HepG2 (cell line): Measurements from ENCODE around the gene FYB1. TPM values are rescaled to one million over a fixed set of nuclear protein-coding genes. Genes with fewer than 3 reads are reported as not detected.

Experiments used
- ATAC-seq: fragments of 200-7000 bp; cut with Tn5 transposase; 3 replicates; pipeline ENCODE4 v1.9.1; 2020; ENCODE audit warnings: mild to moderate bottlenecking, moderate library complexity
- BruUV-seq: library from RNA; stranded (reverse); fragments of 400-500 nt; replicated peaks from 2 replicates; lab custom pipeline; 2021; lab: Mats Ljungman, UMichigan
- CTCF ChIA-PET: fragments of 300-600 bp; formaldehyde crosslinking; extraction: SDS; loops from one replicate; lab custom pipeline; 2021; ENCODE audit warnings: low total read pairs, inconsistent platforms, low intra/inter-chr PET ratio; lab: Yijun Ruan, JAX
- POLR2A ChIA-PET: fragments of 350-600 bp; sonication (Branson Sonifier 250); formaldehyde crosslinking; loops from one replicate; lab custom pipeline; 2020; ENCODE audit warnings: antibody characterized with exemption, inconsistent platforms; lab: Yijun Ruan, JAX
- DNase-seq: peaks from one replicate; pipeline ENCODE4 v3.0.0-alpha.2; 2015; ENCODE audit warnings: low spot score
- FAIRE-seq: peaks from 3 replicates; lab custom pipeline; 2011; peaks lifted over from hg19 to GRCh38; lab: Jason Lieb, UNC
- H2AFZ ChIP-seq: one replicate; pipeline ENCODE4 v1.6.1; 2011; ENCODE audit warnings: low read length, inconsistent platforms
- H3K27ac ChIP-seq: fragments of 300-600 bp; 3 replicates; pipeline ENCODE4 v1.8.0; 2011; ENCODE audit warnings: mixed run types, mild to moderate bottlenecking, mixed read lengths, low read length, inconsistent platforms; ENCODE audit not compliant: insufficient read depth; ENCODE audit errors: extremely low read length
- H3K27me3 ChIP-seq, 2 experiments: fragments of 200-600 bp in 1 of 2; 2 replicates in 1 of 2; 3 replicates in 1 of 2; pipeline versions ENCODE4 v1.6.0 to v1.8.0; 2011; ENCODE audit warnings: low read length in 2 of 2, mild to moderate bottlenecking in 2 of 2, moderate library complexity in 2 of 2, inconsistent platforms in 1 of 2; ENCODE audit not compliant: insufficient read depth in 2 of 2, control insufficient read depth in 1 of 2
- H3K36me3 ChIP-seq, 2 experiments: fragments of 200-600 bp in 1 of 2; replicated peaks in 1 of 2; 2 replicates in 1 of 2; 3 replicates in 1 of 2; pipeline versions ENCODE4 v1.5.1 to v1.8.0; 2011; ENCODE audit warnings: low read length in 2 of 2, inconsistent platforms in 1 of 2; ENCODE audit not compliant: insufficient read depth in 2 of 2, control insufficient read depth in 1 of 2
- H3K4me1 ChIP-seq: 2 replicates; pipeline ENCODE4 v1.5.1; 2012; ENCODE audit warnings: low read length, inconsistent platforms; ENCODE audit not compliant: insufficient read depth
- H3K4me2 ChIP-seq: 2 replicates; pipeline ENCODE4 v1.6.0; 2011; ENCODE audit warnings: low read depth, low read length, inconsistent platforms
- H3K4me3 ChIP-seq, 3 experiments: fragments of 200-600 bp in 1 of 3; sonication (generic), shearing (Covaris generic) in 1 of 3; replicated peaks in 1 of 3; 2 replicates each; pipeline ENCODE4 v1.5.1; 2011 to 2016; ENCODE audit warnings: low read length in 3 of 3, inconsistent platforms in 2 of 3, low read depth in 2 of 3, mild to moderate bottlenecking in 2 of 3, control low read depth in 1 of 3, mixed read lengths in 1 of 3; ENCODE audit not compliant: insufficient read depth in 1 of 3
- H3K79me2 ChIP-seq: one replicate; pipeline ENCODE4 v1.6.1; 2011; ENCODE audit warnings: low read length, inconsistent platforms; ENCODE audit not compliant: insufficient read depth
- H3K9ac ChIP-seq: 2 replicates; pipeline ENCODE4 v1.6.0; 2011; ENCODE audit warnings: mild to moderate bottlenecking, low read depth, low read length, inconsistent platforms; ENCODE audit not compliant: insufficient read depth
- H3K9me3 ChIP-seq: 2 replicates; pipeline ENCODE4 v1.5.1; 2012; ENCODE audit warnings: mild to moderate bottlenecking, low read length
- H4K20me1 ChIP-seq: 2 replicates; pipeline ENCODE4 v1.6.0; 2011; ENCODE audit warnings: inconsistent platforms, mild to moderate bottlenecking, low read length, moderate library complexity; ENCODE audit not compliant: insufficient read depth
- CEBPB ChIP-seq: IDR thresholded peaks from 2 replicates; pipeline ENCODE4 v1.6.1; 2011; ENCODE audit warnings: low read depth, low read length, improper control_type of control experiment, borderline replicate concordance
- DNMT3B ChIP-seq: conservative IDR thresholded peaks from 2 replicates; pipeline ENCODE4 v1.6.1; 2016; ENCODE audit warnings: missing biosample characterization, control low read depth
- EEA1 ChIP-seq: sonication (generic); formaldehyde crosslinking; IDR thresholded peaks from 2 replicates; pipeline ENCODE4 v1.5.1; 2020; ENCODE audit warnings: mild to moderate bottlenecking, missing genetic modification reagents, borderline replicate concordance
- FOXK2 ChIP-seq: fragments of 450-650 bp; IDR thresholded peaks from 2 replicates; pipeline ENCODE4 v1.6.1; 2016
- HNRNPLL ChIP-seq: fragments of 200-400 bp; formaldehyde crosslinking; IDR thresholded peaks from 2 replicates; pipeline ENCODE4 v1.6.1; 2017; ENCODE audit warnings: mild to moderate bottlenecking, low read depth, low read length; ENCODE audit not compliant: poor library complexity, severe bottlenecking
- JUN ChIP-seq: sonication (generic); formaldehyde crosslinking; IDR thresholded peaks from 2 replicates; pipeline ENCODE4 v1.4.0; 2020; ENCODE audit warnings: mild to moderate bottlenecking, missing genetic modification reagents
- KDM6A ChIP-seq: IDR thresholded peaks from 2 replicates; pipeline ENCODE4 v1.6.1; 2016; ENCODE audit warnings: low read depth
- PCBP2 ChIP-seq: fragments of 200-400 bp; formaldehyde crosslinking; optimal IDR thresholded peaks from 2 replicates; pipeline ENCODE3; 2018; ENCODE audit warnings: low read length, low read depth; ENCODE audit not compliant: poor library complexity, severe bottlenecking
- SP140L ChIP-seq: sonication (generic); formaldehyde crosslinking; IDR thresholded peaks from 2 replicates; pipeline ENCODE4 v1.4.0; 2020; ENCODE audit warnings: missing genetic modification reagents, borderline replicate concordance
- TEF ChIP-seq: sonication (generic); formaldehyde crosslinking; IDR thresholded peaks from 2 replicates; pipeline ENCODE4 v1.5.0; 2020; ENCODE audit warnings: missing genetic modification reagents
- ZBTB39 ChIP-seq: sonication (generic); formaldehyde crosslinking; IDR thresholded peaks from 2 replicates; pipeline ENCODE4 v1.5.0; 2020; ENCODE audit warnings: missing genetic modification reagents
- ZNF180 ChIP-seq: sonication (generic); formaldehyde crosslinking; IDR thresholded peaks from 2 replicates; pipeline ENCODE4 v1.4.0; 2020; ENCODE audit warnings: low read depth, missing genetic modification reagents, borderline replicate concordance
- ZNF230 ChIP-seq: sonication (generic); formaldehyde crosslinking; IDR thresholded peaks from 2 replicates; pipeline ENCODE4 v1.4.0; 2020; ENCODE audit warnings: mild to moderate bottlenecking, missing genetic modification reagents
- ZNF232 ChIP-seq: sonication (generic); formaldehyde crosslinking; IDR thresholded peaks from 2 replicates; pipeline ENCODE4 v1.4.0; 2020; ENCODE audit warnings: missing genetic modification reagents, borderline replicate concordance
- ZNF350 ChIP-seq: sonication (generic); formaldehyde crosslinking; IDR thresholded peaks from 2 replicates; pipeline ENCODE4 v1.4.0; 2020; ENCODE audit warnings: mild to moderate bottlenecking, low read depth, missing genetic modification reagents, borderline replicate concordance
- ZNF567 ChIP-seq: sonication (generic); formaldehyde crosslinking; IDR thresholded peaks from 2 replicates; pipeline ENCODE4 v1.8.1; 2023; ENCODE audit warnings: mild to moderate bottlenecking, missing genetic modification reagents, borderline replicate concordance
- ZNF891 ChIP-seq: sonication (generic); formaldehyde crosslinking; IDR thresholded peaks from 2 replicates; pipeline ENCODE4 v1.5.0; 2020; ENCODE audit warnings: mild to moderate bottlenecking, missing genetic modification reagents
- WGBS: methylation state at CpG from one replicate; pipeline ENCODE4 v1.1.6; 2017; ENCODE audit warnings: low lambda C conversion rate; 5-methylcytosine and 5-hydroxymethylcytosine counted together
- in situ Hi-C: cut with HindIII; loops from 2 replicates; pipeline ENCODE4 v1.10.0; 2017; ENCODE audit warnings: low pct_unique_long_range_greater_than_20kb; ENCODE audit not compliant: extremely low pct_ligation_motif_present
- intact Hi-C: fragments of 100-400 bp; cut with micrococcal nuclease; formaldehyde crosslinking; loops from one replicate; pipeline ENCODE4 v1.10.0; 2022; ENCODE audit not compliant: unreplicated experiment
- polyA plus RNA-seq, 8 experiments: library from polyadenylated mRNA; depleted of rRNA in 3 of 8; stranded (reverse) in 7 of 8; unstranded in 1 of 8; fragments of >200 nt; fragmentation: Illumina TruSeq in 4 of 8; extraction: Trizol in 4 of 8; gene quantifications; 2 replicates each; pipeline versions ENCODE4 v1.2.1 to v1.2.3, GENCODE V29; 2011 to 2016; ENCODE audit warnings: low read depth in 4 of 8, missing spikeins in 1 of 8, mixed read lengths in 1 of 8; ENCODE audit not compliant: insufficient read depth in 1 of 8
- total RNA-seq, 5 experiments: library from RNA; depleted of rRNA; stranded (reverse); fragments of >200 nt; fragmentation: Illumina TruSeq; extraction: Trizol; gene quantifications; 2 replicates each; pipeline ENCODE4 v1.2.3, GENCODE V29; 2016; ENCODE audit warnings: low read depth in 1 of 5

FYB1 gene
- total and polyA plus RNA-seq, 2 of the 13 experiments (the other 11 are each of a cell fraction or from before 2014, with no cell fraction given): 0.03 TPM; not detected in 1

GRCh38 chr5:39266442-39266841 is 47.1 kb upstream of the FYB1 start:
- H3K27me3 ChIP-seq: no peaks in the 10 kb centered on the region
- no peaks in the 10 kb centered on the region for H3K36me3 ChIP-seq
- TF ChIP-seq ZBTB39 (CRISPR knock-in tag) (no peak), JUN (CRISPR knock-in tag) (no peak), KDM6A (no peak), SP140L (CRISPR knock-in tag) (no peak), HNRNPLL (no peak), ZNF180 (CRISPR knock-in tag) (no peak), ZNF230 (CRISPR knock-in tag) (no peak), ZNF891 (no peak), ZNF350 (no peak), CEBPB (no peak), ZNF567 (CRISPR knock-in tag) (no peak), ZNF232 (CRISPR knock-in tag) (no peak), EEA1 (CRISPR knock-in tag) (no peak), FOXK2 (no peak), PCBP2 (no peak), TEF (CRISPR knock-in tag) (no peak), DNMT3B (CRISPR knock-in tag) (no peak)
- TF ChIP-seq, all 625 proteins: peak for 0
- no peaks in the 10 kb centered on the region for H4K20me1 ChIP-seq
- no peak overlapping the region for H2AFZ ChIP-seq
- H3K79me2 ChIP-seq: no peaks in the 10 kb centered on the region
- 0% methylated on average over 2 of the region's 2 CpGs for WGBS
- H3K9ac ChIP-seq: no peak overlapping the region
- ChIA-PET CTCF (no interaction called here), POLR2A (no interaction called here)
- H3K9me3 ChIP-seq: no peaks in the 10 kb centered on the region
- no peak overlapping the region for H3K4me3 ChIP-seq
- no peak overlapping the region for H3K27ac ChIP-seq
- intact Hi-C loops (no loop called here), in situ Hi-C loops (no loop called here)
- DNase-seq (no peak), FAIRE-seq (no peak), ATAC-seq (no peak)
- no peak overlapping the region for H3K4me2 ChIP-seq
- BruUV-seq: no TSS peak
- H3K4me1 ChIP-seq: no peaks in the 10 kb centered on the region
